Stomach (tissue), 9 donors: ENCODE data around the gene LIMS2. TPM values are rescaled to one million over a fixed set of nuclear protein-coding genes. Genes with fewer than 3 reads are reported as not detected.

Source experiments
- DNase-seq, 2 donors: peaks; one replicate each; pipeline versions ENCODE4 v3.0.0 to v3.0.0-alpha.2; 2013 to 2019
- H3K27ac ChIP-seq, 5 donors: fragments of 200-600 bp in 4 of 5; sonication (generic) in 4 of 5; one replicate each; pipeline ENCODE4 v1.5.1; 2013 to 2019; ENCODE audit warnings: mild to moderate bottlenecking in 1 of 5, moderate library complexity in 1 of 5
- H3K27me3 ChIP-seq, 3 donors: fragments of 200-600 bp; sonication (generic); one replicate each; pipeline ENCODE4 v1.5.1; 2017 to 2019; ENCODE audit warnings: mixed run types in 1 of 3
- H3K36me3 ChIP-seq, 4 donors: fragments of 200-600 bp; sonication (generic); 1 replicate in 3 of 4; 2 replicates in 1 of 4; pipeline ENCODE4 v1.5.1; 2016 to 2019
- H3K4me1 ChIP-seq, 4 donors: fragments of 200-600 bp; sonication (generic); one replicate each; pipeline ENCODE4 v1.5.1; 2016 to 2019
- H3K4me3 ChIP-seq, 4 donors: fragments of 200-600 bp; sonication (generic) in 3 of 4; one replicate each; pipeline ENCODE4 v1.5.1; 2016 to 2019; ENCODE audit warnings: mild to moderate bottlenecking in 1 of 4
- H3K9me3 ChIP-seq, 4 donors: fragments of 200-600 bp; sonication (generic); one replicate each; pipeline ENCODE4 v1.5.1; 2016 to 2019
- EP300 ChIP-seq: sonication (generic); formaldehyde crosslinking; IDR thresholded peaks from one replicate; pipeline ENCODE4 v1.6.1; 2017; ENCODE audit warnings: antibody characterized with exemption
- POLR2A ChIP-seq, 4 donors: fragments of 450-650 bp; IDR thresholded peaks; one replicate each; pipeline ENCODE4 v1.6.1; 2016; ENCODE audit warnings: antibody characterized with exemption in 4 of 4, control low read depth in 2 of 4, mild to moderate bottlenecking in 1 of 4, moderate library complexity in 1 of 4
- POLR2AphosphoS5 ChIP-seq, 3 donors: sonication (generic); formaldehyde crosslinking; IDR thresholded peaks; one replicate each; pipeline ENCODE4 v1.6.1; 2016; ENCODE audit warnings: antibody characterized with exemption in 3 of 3
- WGBS, 5 donors: extraction: QIAGEN DNeasy Blood & Tissue Kit in 3 of 5; methylation state at CpG; one replicate each; pipeline versions ENCODE4 v1.1.5 to v1.1.7; 2013 to 2018; 5-methylcytosine and 5-hydroxymethylcytosine counted together
- intact Hi-C: fragments of 100-400 bp; cut with DNase I; formaldehyde crosslinking; loops from one replicate; pipeline ENCODE4 v1.15.1; 2023; ENCODE audit warnings: low total_unique reads
- polyA plus RNA-seq, 3 donors: library from polyadenylated mRNA; stranded (reverse); fragments of 200-250 nt; gene quantifications; one replicate each; pipeline ENCODE4 v1.2.3, GENCODE V29; 2013
- total RNA-seq, 5 donors: library from RNA; depleted of rRNA; stranded (reverse); fragments of >200 nt; gene quantifications; one replicate each; pipeline versions ENCODE4 v1.1.0 to v1.2.3, GENCODE V29; 2014 to 2016
- TF ChIP-seq, protein P1 (sequence below), 7 experiments: fragments of 450-650 bp in 4 of 7; fragments of 200-600 bp in 3 of 7; sonication (generic) in 3 of 7; IDR thresholded peaks; one replicate each; pipeline ENCODE4 v1.5.1; 2016 to 2019; ENCODE audit warnings: antibody characterized with exemption in 7 of 7, control low read depth in 2 of 7, mild to moderate bottlenecking in 1 of 7
- donor health status: healthy with polysubstance abuse.
- donor health status: Bipolar disorder and iron deficiency.
- donor health status: healthy.

Gene LIMS2
- total and polyA plus RNA-seq, 8 donors, result 30.3 to 94.1 (median 59.5) TPM

GRCh38 chr2:127589841-127590240, 85.5 kb downstream of the LIMS2 start:
- Histone ChIP-seq H3K27ac (no peak overlapping the region), H3K27me3 (no peaks in the 10 kb centered on the region), H3K4me1 (no peaks in the 10 kb centered on the region), H3K4me3 (no peak overlapping the region), H3K9me3 (no peaks in the 10 kb centered on the region), H3K36me3 (no peaks in the 10 kb centered on the region)
- peak in 1 of 2 donors; percentile 3 for DNase-seq
- TF ChIP-seq POLR2A (IDR thresholded peaks at IDR 0.05) (no peak), POLR2AphosphoS5 (IDR thresholded peaks at IDR 0.05) (no peak), EP300 (no peak)
- TF ChIP-seq, protein P1, sequence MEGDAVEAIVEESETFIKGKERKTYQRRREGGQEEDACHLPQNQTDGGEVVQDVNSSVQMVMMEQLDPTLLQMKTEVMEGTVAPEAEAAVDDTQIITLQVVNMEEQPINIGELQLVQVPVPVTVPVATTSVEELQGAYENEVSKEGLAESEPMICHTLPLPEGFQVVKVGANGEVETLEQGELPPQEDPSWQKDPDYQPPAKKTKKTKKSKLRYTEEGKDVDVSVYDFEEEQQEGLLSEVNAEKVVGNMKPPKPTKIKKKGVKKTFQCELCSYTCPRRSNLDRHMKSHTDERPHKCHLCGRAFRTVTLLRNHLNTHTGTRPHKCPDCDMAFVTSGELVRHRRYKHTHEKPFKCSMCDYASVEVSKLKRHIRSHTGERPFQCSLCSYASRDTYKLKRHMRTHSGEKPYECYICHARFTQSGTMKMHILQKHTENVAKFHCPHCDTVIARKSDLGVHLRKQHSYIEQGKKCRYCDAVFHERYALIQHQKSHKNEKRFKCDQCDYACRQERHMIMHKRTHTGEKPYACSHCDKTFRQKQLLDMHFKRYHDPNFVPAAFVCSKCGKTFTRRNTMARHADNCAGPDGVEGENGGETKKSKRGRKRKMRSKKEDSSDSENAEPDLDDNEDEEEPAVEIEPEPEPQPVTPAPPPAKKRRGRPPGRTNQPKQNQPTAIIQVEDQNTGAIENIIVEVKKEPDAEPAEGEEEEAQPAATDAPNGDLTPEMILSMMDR (IDR thresholded peaks at IDR 0.05), result no peak
- intact Hi-C loops, result no loop called here
- WGBS, 5 donors, result 78 to 87% (median 85%) methylated on average over 4 to 5 of the region's 5 CpGs

DNA sequence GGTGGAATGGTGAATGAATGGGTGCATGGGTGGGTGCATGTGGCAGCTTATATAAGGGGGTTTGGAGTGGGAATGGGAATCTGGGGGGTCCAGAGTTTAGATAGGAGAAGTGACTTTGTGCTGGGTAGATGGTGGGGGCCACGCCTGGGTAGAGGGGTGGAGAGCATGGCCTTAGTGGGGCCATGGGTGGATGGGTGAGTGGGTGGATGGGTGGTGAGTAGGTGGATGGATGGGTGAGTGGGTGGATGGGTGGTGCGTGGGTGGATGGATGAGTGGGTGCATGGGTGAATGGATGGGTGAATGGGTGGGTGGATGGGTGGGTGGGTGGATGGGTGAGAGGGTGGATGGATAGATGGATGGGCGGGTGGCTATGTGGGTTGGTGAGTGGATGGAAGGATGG, 86.0 kb downstream of the LIMS2 start:
- no peak for DNase-seq
- intact Hi-C loops, result no loop called here

More for the DNA sequence above, 86.0 kb downstream of the LIMS2 start:
- H3K36me3 ChIP-seq, result no peaks in the 10 kb centered on the region
- no peaks in the 10 kb centered on the region for H3K4me1 ChIP-seq
- H3K27ac ChIP-seq, result no peak overlapping the region
- H3K9me3 ChIP-seq, result no peaks in the 10 kb centered on the region
- no peaks in the 10 kb centered on the region for H3K27me3 ChIP-seq
- TF ChIP-seq EP300 (no peak), POLR2A (IDR thresholded peaks at IDR 0.05) (no peak), POLR2AphosphoS5 (IDR thresholded peaks at IDR 0.05) (no peak)
- TF ChIP-seq, protein P1 (IDR thresholded peaks at IDR 0.05), result no peak
- 89 to 97% (median 91%) methylated on average over 2 to 3 of the region's 3 CpGs for WGBS, 5 donors
- no peak overlapping the region for H3K4me3 ChIP-seq

Other genes starting within 250 kb of the LIMS2 start
- 100 to 1,000 TPM in 2 of 5 donors, 10 to 100 TPM in 3; 27.4 to 145 (median 92.2) TPM for gene IWS1, start 149.0 kb downstream of the LIMS2 start, total RNA-seq
- gene IWS1, start 149.0 kb downstream of the LIMS2 start, polyA plus RNA-seq, result 10 to 100 TPM; 18.7 to 20.7 (median 20.6) TPM
- 100 to 1,000 TPM in 1 of 5 donors, 1 to 10 TPM in 1, under 1 TPM in 1, not detected in 2; under 0.01 to 155 (median 2.8) TPM for gene MYO7B, start 139.8 kb downstream of the LIMS2 start, total RNA-seq
- under 1 TPM; 0.31 to 0.50 (median 0.46) TPM for gene MYO7B, start 139.8 kb downstream of the LIMS2 start, polyA plus RNA-seq
- gene GPR17, start 29.4 kb downstream of the LIMS2 start, total RNA-seq, result not detected
- under 1 TPM; 0.19 to 0.61 (median 0.25) TPM for gene GPR17, start 29.4 kb downstream of the LIMS2 start, polyA plus RNA-seq
- gene SFT2D3, start 26.0 kb upstream of the LIMS2 start, total RNA-seq, result 10 to 100 TPM in 1 of 5 donors, 1 to 10 TPM in 4; 2.3 to 35.6 (median 7.2) TPM
- gene SFT2D3, start 26.0 kb upstream of the LIMS2 start, polyA plus RNA-seq, result 1 to 10 TPM; 2.1 to 6.5 (median 3.1) TPM
- gene WDR33, start 135.6 kb upstream of the LIMS2 start, total RNA-seq, result 10 to 100 TPM; 11.7 to 99.9 (median 35.3) TPM
- 10 to 100 TPM in 1 of 3 donors, 1 to 10 TPM in 2; 7.9 to 12.0 (median 8.6) TPM for gene WDR33, start 135.6 kb upstream of the LIMS2 start, polyA plus RNA-seq
- gene POLR2D, start 182.6 kb upstream of the LIMS2 start, total RNA-seq, result 10 to 100 TPM in 2 of 5 donors, 1 to 10 TPM in 3; 3.5 to 20.1 (median 8.7) TPM
- gene POLR2D, start 182.6 kb upstream of the LIMS2 start, polyA plus RNA-seq, result 10 to 100 TPM in 1 of 3 donors, 1 to 10 TPM in 2; 6.3 to 10.5 (median 7.9) TPM
- gene AMMECR1L, start 210.4 kb upstream of the LIMS2 start, total RNA-seq, result 10 to 100 TPM in 3 of 5 donors, 1 to 10 TPM in 2; 1.4 to 19.8 (median 14.3) TPM
- gene AMMECR1L, start 210.4 kb upstream of the LIMS2 start, polyA plus RNA-seq, result 1 to 10 TPM; 5.7 to 6.7 (median 6.4) TPM